ENCODE data around the gene MEIKIN. TPM values are rescaled to one million over a fixed set of nuclear protein-coding genes. Genes with fewer than 3 reads are reported as not detected.

MEIKIN gene
- total RNA-seq, 1 experiment from 2014 or later = not detected

DNA sequence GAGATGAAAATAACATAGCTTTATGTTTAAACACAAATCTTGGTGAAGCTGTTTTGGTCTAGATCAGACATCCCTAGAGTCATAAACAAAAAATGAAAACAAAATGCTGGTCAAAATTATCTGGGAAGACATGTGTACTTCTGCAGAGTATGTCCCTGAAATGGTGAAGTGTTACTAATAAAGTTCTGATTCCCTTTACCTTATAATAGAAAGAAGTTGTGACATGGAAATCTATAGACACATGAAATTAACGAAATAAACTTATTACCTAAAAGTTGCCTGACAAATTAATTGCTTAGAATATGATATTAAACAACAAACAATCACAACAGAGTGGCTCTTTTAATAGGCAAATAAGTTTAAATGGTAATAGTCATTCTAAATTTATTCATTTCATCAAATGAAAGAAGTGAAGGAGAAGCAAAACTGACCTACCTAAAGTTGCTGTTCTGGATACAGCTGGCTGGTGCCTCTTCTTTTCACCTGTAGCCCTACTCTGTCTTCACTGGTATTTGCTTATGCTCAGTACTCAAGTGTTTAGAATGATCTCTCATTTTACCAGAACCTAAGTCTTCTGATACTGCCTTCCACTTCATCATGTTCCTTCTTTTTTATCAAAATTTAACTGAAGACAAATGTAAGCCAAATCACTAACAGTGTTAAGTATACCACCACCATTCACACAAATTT is 187.5 kb downstream of the MEIKIN start:
- CTCF ChIA-PET = interaction anchor here (0.6 kb wide), 1 partner anchor 141 kb away, joined by 3 read pairs; no protein-coding TSS in a partner anchor
- no peaks in the 10 kb centered on the region for H3K27me3 ChIP-seq (ENCODE audit: insufficient read depth, low read depth)
- no peaks in the 10 kb centered on the region for H3K9me2 ChIP-seq (ENCODE audit: insufficient read depth)
- intact Hi-C loops (cut with micrococcal nuclease; ENCODE audit: unreplicated experiment) = no loop called here
- POLR2A ChIA-PET (ENCODE audit: unreplicated experiment) = no interaction called here
- no peaks in the 10 kb centered on the region for H3K4me1 ChIP-seq (replicated peaks; ENCODE audit: insufficient read depth)
- H3K4me2 ChIP-seq = no peak overlapping the region
- no peak for TF ChIP-seq CTCF (conservative IDR thresholded peaks at IDR 0.05)
- TF ChIP-seq EZH2 (IDR thresholded peaks at IDR 0.05; ENCODE audit: low read depth) = no peak
- H2AFZ ChIP-seq = no peak overlapping the region
- peaks cover 94% of the 10 kb centered on the region for H3K79me2 ChIP-seq (ENCODE audit: low read depth)
- no peak for DNase-seq
- no peaks in the 10 kb centered on the region for H3F3A ChIP-seq (ENCODE audit: insufficient read depth, low read depth)
- peaks cover 58% of the 10 kb centered on the region for H4K20me1 ChIP-seq (ENCODE audit: insufficient read depth)
- H3K9me3 ChIP-seq (ENCODE audit: insufficient read depth, low read depth) = no peaks in the 10 kb centered on the region
- no TSS peak for BruUV-seq (replicated peaks)
- H3K36me3 ChIP-seq (ENCODE audit: low read depth) = no peaks in the 10 kb centered on the region
- H3K4me3 ChIP-seq = no peak overlapping the region
- H3K27ac ChIP-seq = no peak overlapping the region

Other genes with a start within 250 kb of the MEIKIN start
- 20.4 and 23.5 TPM in 2 replicates for gene FNIP1, start 148.6 kb downstream of the MEIKIN start, total RNA-seq (2021)
- gene ACSL6, start 66.0 kb upstream of the MEIKIN start, total RNA-seq (2021) = not detected in 2 replicates
- not detected in 2 replicates for gene IL3, start 115.0 kb upstream of the MEIKIN start, total RNA-seq (2021)
- not detected in 2 replicates for gene CSF2, start 128.1 kb upstream of the MEIKIN start, total RNA-seq (2021)

Data from PC-9 (cell line).